ENCODE measurements around the gene NR1H4.
"Not testable (repeated sequence)": the region's sequence is repeated elsewhere in the genome, so short reads cannot be mapped to it uniquely, and the experiment has no call there.

The NR1H4 gene

DNA sequence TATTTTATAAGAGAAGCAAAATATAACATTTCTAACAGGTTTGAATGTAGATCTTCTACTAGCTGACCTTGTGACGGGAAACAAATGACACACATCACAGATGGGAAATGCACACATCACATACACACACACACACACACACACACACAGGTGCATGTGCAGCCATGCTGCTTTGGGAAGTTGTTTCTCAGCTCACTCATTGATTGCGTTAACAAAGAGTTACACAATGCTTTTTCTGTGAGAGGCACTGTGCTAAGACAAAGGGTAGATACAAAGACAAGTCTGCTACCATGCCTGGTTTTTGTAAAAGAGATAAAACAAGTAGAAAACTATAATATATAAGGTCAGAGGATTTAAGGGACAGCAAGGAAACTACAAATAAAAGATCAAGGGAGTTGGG is 1.3 kb upstream of the NR1H4 start:
- DNase-seq (ENCODE audit: low read depth in 2 of 2), result no peak

DNA sequence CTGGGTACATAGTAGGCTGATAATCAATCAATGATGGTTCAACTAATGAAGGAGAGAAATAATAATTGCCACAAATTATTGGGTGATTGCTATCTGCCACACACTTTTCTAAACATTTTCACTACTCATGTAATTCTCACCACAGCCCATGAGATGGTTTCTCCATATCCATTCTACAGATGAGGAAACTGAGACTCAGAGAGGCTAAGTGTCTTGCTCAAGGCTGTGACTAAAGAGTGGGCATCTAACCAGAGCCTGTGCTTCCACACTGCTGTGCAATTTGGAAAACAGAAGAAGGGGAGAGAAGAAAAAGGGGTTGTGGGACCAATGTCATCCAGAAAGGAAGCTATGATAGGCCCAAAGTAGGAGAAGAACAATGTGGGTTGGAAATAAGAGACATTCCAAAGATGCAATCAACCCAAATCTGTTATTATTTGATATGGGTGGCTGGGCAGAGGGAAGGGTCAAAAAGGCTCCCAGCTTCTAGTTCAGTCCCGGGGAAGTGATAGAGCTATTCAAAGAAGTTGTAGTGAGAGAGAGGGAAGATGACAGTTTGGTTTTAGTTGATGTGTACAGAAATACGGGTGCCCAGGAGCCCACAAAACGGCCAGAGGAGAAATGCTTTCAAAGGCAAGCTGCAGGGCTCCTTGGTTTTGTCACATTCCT is 483 bp upstream of the NR1H4 start:
- DNase-seq (ENCODE audit: low read depth in 2 of 2), result no peak

DNA sequence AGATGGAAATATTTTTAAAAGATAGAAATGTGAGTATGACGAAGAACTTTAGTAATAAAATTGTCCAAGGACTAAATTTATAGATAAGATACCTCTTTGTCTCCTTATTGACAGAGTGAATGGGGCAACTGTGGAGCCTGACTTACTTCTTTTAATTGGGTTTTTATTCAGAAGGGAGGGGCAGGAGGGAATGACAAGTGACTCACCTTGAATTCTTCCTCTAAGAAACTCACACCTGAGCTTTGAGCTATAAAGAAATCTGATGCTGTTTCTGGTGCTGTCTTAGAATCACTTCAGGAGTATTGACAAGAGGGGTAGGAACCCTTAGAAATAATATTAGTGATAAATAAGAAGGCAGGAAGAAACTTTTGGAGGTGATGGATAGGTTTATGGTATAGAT is 951 bp downstream of the NR1H4 start:
- DNase-seq (ENCODE audit: low read depth in 2 of 2), result no peak

DNA sequence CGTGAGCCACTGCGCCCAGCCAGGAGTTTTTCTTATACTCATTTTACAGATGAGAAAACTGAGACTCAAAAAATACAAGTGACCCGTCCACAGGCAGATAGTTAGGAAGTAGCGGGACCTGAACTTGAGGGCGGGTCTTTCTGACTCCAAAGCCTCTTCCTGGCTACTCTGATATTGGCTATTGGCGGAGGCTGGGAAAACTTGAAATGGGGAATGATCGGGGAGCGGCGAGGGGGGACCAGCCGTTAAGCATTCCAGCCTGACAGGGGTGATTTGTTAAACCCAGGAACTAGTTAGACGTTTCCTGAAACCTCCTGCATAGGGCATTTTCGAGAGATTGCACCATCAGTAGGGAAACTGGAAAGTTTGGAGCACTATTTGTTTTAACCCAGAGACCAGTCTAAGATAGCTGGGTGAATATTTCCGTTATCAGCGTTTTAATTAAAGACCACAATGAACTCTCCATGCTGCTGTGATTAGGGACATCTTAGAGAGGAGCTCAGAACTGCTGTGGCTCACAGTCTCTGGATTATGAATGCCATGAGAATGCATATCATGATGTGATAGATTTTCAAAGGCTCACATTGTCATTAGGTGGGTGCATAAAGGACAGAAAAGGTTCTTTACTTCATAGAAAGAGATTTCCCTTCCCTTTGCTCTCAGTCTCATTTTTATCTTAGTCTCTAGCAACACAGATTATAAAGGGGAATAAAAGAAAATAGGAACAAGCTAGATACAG is 2.5 kb downstream of the NR1H4 start:
- no peak for DNase-seq (ENCODE audit: low read depth in 2 of 2)

DNA sequence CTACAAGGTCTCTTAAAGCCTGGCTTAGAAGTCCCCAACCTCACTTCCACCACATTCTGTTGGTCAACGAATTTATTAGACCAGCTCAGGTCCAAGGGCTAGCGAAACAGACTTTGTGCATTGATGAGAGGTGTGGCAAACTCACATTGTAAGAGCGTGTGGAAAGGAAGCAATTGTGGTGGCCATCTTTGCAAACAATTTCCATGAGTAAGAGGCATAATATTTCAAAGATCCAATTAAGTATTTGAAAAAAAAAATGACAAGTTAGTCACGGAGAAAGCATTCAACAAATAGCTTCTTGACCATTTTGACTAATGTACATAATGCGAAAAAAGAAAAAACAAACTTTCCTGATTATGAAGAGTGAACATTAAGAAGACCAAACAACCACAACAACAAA is 7.4 kb downstream of the NR1H4 start:
- no peak for DNase-seq (ENCODE audit: low read depth in 2 of 2)

DNA sequence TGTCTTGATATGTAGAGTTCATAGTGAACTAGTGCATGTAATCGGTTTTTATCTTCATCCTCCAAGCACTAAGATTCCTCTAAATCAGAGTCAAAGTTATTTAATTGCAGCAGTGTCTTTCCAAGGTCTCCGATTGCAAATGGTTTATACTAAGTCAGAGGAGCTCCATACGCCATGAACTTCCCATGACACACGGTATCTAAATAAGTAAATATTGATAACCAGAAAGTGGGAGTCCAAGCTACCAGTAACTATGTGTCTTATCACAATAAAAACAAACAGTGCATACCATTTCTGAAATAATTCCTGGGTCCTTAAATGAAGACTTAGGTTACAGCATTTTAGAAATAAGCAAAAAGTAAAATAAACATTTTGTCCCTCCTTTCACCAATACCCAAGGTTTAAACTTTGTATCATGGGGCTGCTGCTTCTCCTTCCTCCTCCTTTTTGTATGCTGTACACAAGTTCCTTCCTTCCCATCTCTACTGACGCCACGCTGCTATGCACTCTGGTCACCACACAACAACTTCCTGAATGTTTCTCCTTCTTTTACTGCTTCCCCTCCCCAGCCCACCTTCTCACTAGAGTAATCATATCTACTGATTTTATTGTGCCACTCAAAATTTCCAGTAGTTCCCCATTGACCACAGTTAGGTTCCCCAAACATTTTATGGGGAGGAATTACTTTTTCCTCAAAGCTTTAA is 10.7 kb downstream of the NR1H4 start:
- no peak for DNase-seq (ENCODE audit: low read depth in 2 of 2)

DNA sequence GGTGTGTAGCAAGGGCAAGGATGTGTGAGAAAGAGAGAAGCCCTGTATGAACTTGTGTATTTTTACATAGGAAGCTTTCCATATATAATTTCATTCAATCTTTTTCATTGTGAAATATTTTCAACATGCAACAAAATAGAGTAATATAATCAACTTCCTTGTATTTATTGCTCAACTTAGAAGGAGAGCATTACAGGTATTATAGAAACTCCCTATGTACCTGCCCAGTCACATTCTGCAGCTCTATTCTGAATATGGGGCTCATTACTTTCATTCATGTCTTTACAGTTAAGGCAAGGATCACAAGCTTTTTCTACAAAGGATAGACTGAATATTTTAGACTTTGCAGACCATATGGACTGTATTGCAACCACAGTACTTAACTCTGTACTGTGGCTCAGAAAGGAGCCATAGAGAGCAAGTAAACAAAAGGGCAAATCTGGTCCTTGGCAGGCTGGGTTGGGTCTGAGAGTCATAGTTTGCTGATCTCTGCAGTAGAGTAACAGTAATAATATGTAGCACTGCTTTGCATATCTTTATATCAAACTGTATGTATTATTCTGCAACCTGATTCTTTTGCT is 11.3 kb downstream of the NR1H4 start:
- DNase-seq (ENCODE audit: low read depth in 2 of 2), result no peak

DNA sequence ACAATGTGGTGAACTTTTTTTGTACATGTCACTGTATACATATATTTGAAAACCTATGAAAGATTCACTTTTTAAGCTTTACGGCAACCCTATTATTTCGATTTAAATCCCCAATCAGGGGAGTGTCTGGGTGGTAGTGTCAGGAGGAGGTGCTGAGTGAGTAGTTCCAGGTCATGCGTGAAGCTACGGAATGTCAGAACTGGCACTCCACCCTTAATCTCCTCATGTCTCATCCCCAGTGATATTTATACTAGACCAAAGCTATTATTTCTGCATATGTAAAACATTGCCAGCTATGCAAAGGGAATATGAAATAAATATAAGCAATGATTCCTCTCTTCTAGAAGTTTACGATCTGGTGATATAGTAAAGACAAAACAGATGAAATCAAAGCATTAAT is 12.3 kb downstream of the NR1H4 start:
- no peak for DNase-seq (ENCODE audit: low read depth in 2 of 2)

DNA sequence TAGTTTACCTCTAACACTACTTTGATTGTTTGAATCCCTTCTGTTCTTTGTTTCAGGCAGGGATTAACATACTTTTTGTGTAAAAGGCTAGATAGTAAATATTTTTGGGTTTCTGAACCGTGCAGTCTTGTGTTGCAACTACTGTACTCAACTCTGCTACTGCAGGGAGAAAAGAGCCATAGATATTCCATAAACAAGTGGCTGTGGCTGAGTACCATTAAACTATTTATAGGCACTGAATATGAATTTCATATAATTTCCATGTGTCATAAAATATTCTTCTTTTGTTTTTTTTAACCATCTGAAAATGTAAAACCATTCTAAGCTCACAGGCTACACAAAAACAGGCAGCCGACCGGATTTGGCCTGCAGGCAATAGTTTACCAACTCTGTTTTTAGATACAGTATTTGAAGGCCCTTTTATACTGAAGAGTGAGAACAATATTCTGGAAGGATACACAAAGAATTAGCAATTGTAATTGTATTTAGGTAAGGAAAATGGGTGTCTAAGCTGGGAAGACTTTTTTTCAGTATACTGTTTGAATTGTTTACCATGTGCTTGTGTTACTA is 15.7 kb downstream of the NR1H4 start:
- DNase-seq (ENCODE audit: low read depth in 2 of 2), result no peak

DNA sequence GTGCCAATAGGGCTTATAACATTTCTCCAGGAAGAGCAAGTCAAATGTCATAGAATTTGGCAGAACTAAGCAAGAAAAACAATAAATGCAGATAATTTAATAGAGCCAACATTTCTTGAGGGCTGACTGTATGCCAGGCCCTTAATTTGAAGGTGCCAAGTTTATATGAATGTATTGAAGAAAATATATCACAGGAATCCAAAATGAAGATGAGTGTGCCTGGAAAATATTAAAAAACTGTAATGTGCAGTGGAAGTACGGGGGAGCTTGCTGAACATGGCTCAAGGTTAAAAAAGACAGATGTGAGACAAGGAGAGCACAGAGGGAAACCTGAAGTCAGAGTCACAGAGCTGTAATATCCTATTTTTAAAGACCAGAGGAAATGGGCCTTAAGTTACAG is 16.4 kb downstream of the NR1H4 start:
- DNase-seq (ENCODE audit: low read depth in 2 of 2), result no peak

DNA sequence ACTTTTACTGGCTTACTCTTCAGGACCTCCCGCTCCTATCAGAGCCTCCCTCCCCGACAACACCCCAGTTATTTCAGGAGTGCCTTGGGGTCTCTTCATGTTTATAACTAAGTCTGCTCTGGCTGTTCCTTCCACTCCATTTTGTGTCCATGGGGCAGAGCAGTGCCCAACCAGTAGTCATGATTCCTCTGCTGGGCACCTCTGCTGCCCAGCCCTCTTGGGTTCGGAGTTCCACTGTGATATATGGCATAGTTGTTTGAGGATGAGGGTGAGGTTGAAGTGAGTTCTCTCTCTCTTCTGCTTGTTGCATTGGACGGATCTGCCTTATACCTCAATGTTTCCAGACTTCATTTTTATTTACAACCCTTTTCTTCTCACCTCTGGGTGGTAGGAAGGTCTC is 17.4 kb downstream of the NR1H4 start:
- DNase-seq (ENCODE audit: low read depth in 2 of 2), result no peak

DNA sequence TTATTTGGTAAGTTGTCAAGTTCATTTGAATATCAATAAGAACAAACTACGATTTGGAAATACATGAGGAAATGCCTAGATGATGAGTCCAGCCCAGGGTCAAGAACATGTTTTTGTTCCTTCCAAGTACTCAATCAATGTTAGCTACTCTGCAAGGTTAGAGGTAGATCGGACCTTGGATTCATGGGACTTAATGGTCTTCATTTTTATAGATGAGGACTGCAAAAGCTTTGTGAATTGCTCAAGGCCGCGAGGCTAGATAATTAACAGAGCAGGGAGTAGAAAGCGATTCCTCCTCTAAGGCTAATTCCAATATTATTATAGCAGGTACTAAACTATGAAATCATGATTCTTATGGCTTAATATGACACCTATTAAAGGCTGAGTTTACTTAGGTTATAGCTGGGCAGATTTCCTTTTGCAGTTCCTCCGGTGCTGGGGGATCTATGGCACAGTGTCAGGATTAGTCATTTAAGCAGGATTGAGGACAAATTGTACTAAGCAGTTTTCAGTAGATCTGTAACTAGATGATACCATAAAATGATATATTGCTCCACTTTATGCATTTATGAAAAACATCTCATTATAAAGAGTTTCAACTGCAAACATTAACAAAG is 19.8 kb downstream of the NR1H4 start:
- no peak for DNase-seq (ENCODE audit: low read depth in 2 of 2)

DNA sequence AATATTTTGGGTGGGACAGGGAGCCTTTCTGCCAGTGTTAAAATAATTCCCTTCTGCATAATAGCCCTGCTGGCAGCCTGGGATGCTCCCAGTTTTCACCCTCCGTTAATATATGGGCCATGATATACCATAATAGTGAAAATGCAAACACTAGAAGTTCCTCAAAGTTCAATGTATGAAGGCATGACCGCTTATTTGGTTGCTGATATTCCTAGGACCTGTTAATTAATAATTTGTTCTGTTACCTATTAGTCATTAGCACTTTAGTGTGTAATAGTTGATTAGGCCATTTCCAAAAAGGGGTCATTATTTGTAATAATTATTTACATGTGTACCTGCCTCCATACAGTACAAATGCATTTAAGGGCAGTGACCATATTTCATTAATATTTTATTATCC is 20.4 kb downstream of the NR1H4 start:
- no peak for DNase-seq (ENCODE audit: low read depth in 2 of 2)

DNA sequence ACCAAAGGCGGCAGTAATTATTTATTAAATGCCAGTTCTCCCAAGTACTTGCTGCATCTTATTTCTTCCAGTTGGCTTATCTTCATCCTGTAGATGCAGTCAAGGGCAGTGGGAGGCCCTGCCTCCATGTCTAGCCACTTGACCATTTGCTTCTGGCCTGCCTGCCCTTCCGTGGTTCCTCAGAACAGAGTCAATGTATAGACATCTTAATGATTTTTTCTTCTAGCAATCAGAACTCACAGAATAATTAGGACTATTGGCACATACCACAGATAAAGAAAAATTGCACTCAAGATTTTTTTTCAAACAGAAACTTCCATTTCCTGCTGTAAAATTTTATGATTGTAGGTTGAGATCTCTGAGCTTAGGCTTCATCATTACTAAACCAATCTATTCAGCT is 20.9 kb downstream of the NR1H4 start:
- no peak for DNase-seq (ENCODE audit: low read depth in 2 of 2)

DNA sequence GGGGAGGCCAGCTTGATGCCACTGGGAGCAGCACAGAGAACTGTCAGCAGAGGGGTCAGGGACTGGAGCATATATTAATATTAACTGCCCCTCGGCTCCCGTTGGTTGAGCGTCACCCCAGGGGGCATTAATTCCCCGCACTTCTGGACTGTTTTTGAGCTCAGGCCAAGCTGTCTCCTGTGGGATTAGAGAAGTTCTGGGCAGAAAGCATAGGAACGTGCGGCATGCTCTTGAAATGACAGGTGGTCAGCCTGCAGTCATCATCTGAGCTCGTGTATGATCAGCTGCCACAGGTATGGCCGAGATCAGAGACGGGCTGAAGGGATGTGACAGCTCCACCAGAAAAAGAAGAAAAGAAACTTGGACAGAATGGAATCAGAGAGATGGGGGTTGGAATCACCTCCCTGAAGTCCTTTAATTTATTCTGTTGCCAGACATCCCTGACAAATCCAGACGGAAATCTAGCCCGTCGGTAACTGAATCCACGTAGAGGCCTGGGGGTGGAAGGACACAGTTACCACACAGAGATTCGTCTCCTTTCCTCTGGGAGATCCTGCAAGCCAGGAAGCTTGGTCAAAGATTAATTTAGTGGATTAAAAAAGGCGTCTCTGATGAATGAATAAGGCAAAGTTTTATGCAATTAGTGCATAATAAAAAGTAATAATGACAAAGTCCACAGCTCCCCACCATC is 23.6 kb downstream of the NR1H4 start:
- DNase-seq (ENCODE audit: low read depth in 2 of 2), result no peak

DNA sequence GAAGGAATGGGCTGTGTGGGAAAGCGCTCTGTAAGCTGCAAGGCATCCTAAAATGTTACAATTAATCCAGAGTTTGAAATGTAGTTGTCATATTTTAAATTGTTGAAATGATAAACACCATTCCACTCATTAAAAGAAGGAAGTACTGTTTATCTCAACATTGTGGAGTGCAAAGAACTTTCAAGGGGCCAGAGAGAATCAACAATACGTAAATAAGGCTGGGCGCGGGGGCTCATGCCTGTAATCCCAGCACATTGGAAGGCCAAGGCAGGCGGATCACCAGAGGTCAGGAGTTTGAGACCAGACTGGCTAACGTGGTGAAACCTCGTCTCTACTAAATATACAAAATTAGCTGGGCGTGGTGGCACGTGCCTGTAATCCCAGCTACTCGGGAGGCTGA is 24.5 kb downstream of the NR1H4 start:
- no peak for DNase-seq (ENCODE audit: low read depth in 2 of 2)

DNA sequence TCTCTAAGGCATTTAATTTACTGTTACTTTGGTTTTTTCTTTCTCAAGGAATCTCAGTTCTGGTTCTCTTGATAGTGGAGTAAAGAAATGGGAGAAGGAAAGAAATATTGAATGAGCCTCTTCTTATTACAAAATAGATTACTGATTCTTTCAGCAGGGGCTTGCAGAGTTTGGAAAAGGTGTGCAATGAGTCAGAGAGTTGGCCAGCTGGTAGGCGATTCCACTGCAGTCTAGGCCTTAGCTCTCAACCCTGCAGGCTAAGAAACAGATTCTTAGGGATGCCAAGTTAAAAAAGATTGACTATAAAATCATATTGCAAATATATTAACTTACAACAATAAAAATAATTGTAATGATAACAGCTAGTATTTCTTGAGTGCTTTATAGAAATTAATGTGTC is 25.8 kb downstream of the NR1H4 start:
- no peak for DNase-seq (ENCODE audit: low read depth in 2 of 2)

DNA sequence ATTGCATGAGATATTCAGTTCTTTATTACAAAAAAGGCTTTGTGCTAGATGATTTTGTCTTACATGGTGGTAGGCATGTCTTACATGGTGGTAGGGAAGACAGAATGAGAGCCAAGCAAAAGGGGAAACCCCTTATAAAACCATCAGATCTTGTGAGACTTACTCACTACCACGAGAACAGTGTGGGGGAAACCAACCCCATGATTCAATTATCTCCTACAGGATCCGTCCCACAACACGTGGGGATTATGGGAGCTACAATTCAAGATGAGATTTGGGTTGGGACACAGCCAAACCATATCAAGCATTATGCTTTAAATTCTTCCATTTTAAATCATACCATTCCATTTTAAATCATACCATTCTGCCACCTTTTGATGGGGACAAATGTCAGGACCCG is 29.1 kb downstream of the NR1H4 start:
- not testable (repeated sequence) for DNase-seq (ENCODE audit: low read depth in 2 of 2)

DNA sequence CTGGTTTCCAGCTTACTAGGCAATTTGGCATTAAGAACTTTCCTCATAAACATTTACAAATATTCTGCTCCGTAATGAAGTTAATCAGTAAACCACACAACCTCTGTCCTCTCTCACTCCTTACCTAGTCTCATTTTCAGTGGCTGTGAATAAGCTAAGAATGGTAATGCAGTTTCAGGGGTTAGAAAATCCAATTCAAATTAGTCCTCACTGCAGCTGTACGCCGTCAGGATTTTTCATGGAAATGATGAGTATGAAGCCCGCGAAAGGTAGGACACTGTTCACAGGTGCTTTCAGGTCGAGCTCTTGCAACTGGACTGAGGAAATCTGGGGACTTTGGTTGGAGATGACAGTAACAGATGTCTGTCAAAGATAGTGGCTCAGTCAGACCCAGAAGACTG is 29.6 kb downstream of the NR1H4 start:
- no peak for DNase-seq (ENCODE audit: low read depth in 2 of 2)

DNA sequence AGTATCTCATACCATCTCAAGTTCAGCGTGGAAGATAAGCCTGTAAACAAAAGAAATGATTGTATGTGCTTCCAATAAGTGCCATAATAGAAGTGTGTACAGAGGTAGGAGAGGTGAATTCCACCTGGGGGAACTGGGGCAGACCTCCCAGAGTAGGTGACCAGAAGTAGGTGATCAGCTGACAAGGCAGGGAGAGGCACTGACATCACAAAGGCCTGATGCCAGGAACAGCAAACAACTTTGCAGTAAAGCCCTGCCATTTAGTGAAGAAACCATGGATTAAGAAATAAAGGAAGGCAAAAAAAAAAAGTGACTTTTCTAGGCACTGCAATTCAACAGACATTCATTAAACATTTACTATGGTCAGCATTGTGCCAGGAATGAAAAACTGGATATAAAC is 31.1 kb downstream of the NR1H4 start:
- no peak for DNase-seq (ENCODE audit: low read depth in 2 of 2)

DNA sequence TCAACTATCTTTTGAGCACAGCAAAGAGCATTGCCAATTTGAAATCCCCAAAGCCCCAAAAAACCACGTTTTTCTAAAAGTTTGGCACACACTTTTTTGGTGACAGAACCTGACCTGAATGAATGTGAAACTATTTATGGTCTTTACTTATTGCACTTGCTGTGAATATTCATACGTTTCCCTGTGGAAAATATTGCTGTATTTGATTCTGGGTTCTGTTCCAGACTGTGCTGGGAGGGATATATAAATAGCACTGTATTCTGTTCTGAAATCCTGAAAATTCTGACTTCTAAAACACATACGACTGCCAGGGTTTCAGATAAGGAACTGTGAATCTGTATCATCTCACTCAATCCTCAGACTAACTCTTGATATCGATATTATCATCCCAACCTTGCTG is 35.1 kb downstream of the NR1H4 start:
- no peak for DNase-seq (ENCODE audit: low read depth in 2 of 2)

Data from stimulated activated CD8-positive, alpha-beta memory T cell treated with anti-CD3 and anti-CD28 coated beads, Interleukin-2, amount 100 ng/mL, for 48 hours (primary cell).